HepG2 (cell line): Measurements from ENCODE around the gene C1GALT1C1. TPM values are rescaled to one million over a fixed set of nuclear protein-coding genes. Genes with fewer than 3 reads are reported as not detected.

ENCODE experiments used
- ATAC-seq: fragments of 200-7000 bp; cut with Tn5 transposase; 3 replicates; pipeline ENCODE4 v1.9.1; 2020; ENCODE audit warnings: mild to moderate bottlenecking, moderate library complexity
- BruUV-seq: library from RNA; stranded (reverse); fragments of 400-500 nt; replicated peaks from 2 replicates; lab custom pipeline; 2021; lab: Mats Ljungman, UMichigan
- CTCF ChIA-PET: fragments of 300-600 bp; formaldehyde crosslinking; extraction: SDS; loops from one replicate; lab custom pipeline; 2021; ENCODE audit warnings: low total read pairs, inconsistent platforms, low intra/inter-chr PET ratio; lab: Yijun Ruan, JAX
- POLR2A ChIA-PET: fragments of 350-600 bp; sonication (Branson Sonifier 250); formaldehyde crosslinking; loops from one replicate; lab custom pipeline; 2020; ENCODE audit warnings: antibody characterized with exemption, inconsistent platforms; lab: Yijun Ruan, JAX
- DNase-seq: peaks from one replicate; pipeline ENCODE4 v3.0.0-alpha.2; 2015; ENCODE audit warnings: low spot score
- FAIRE-seq: peaks from 3 replicates; lab custom pipeline; 2011; peaks lifted over from hg19 to GRCh38; lab: Jason Lieb, UNC
- H2AFZ ChIP-seq: one replicate; pipeline ENCODE4 v1.6.1; 2011; ENCODE audit warnings: low read length, inconsistent platforms
- H3K27ac ChIP-seq: fragments of 300-600 bp; 3 replicates; pipeline ENCODE4 v1.8.0; 2011; ENCODE audit warnings: mixed run types, mild to moderate bottlenecking, mixed read lengths, low read length, inconsistent platforms; ENCODE audit not compliant: insufficient read depth; ENCODE audit errors: extremely low read length
- H3K27me3 ChIP-seq, 2 experiments: fragments of 200-600 bp in 1 of 2; 2 replicates in 1 of 2; 3 replicates in 1 of 2; pipeline versions ENCODE4 v1.6.0 to v1.8.0; 2011; ENCODE audit warnings: low read length in 2 of 2, mild to moderate bottlenecking in 2 of 2, moderate library complexity in 2 of 2, inconsistent platforms in 1 of 2; ENCODE audit not compliant: insufficient read depth in 2 of 2, control insufficient read depth in 1 of 2
- H3K36me3 ChIP-seq, 2 experiments: fragments of 200-600 bp in 1 of 2; replicated peaks in 1 of 2; 2 replicates in 1 of 2; 3 replicates in 1 of 2; pipeline versions ENCODE4 v1.5.1 to v1.8.0; 2011; ENCODE audit warnings: low read length in 2 of 2, inconsistent platforms in 1 of 2; ENCODE audit not compliant: insufficient read depth in 2 of 2, control insufficient read depth in 1 of 2
- H3K4me1 ChIP-seq: 2 replicates; pipeline ENCODE4 v1.5.1; 2012; ENCODE audit warnings: low read length, inconsistent platforms; ENCODE audit not compliant: insufficient read depth
- H3K4me2 ChIP-seq: 2 replicates; pipeline ENCODE4 v1.6.0; 2011; ENCODE audit warnings: low read depth, low read length, inconsistent platforms
- H3K4me3 ChIP-seq, 3 experiments: fragments of 200-600 bp in 1 of 3; sonication (generic), shearing (Covaris generic) in 1 of 3; replicated peaks in 1 of 3; 2 replicates each; pipeline ENCODE4 v1.5.1; 2011 to 2016; ENCODE audit warnings: low read length in 3 of 3, inconsistent platforms in 2 of 3, low read depth in 2 of 3, mild to moderate bottlenecking in 2 of 3, control low read depth in 1 of 3, mixed read lengths in 1 of 3; ENCODE audit not compliant: insufficient read depth in 1 of 3
- H3K79me2 ChIP-seq: one replicate; pipeline ENCODE4 v1.6.1; 2011; ENCODE audit warnings: low read length, inconsistent platforms; ENCODE audit not compliant: insufficient read depth
- H3K9ac ChIP-seq: 2 replicates; pipeline ENCODE4 v1.6.0; 2011; ENCODE audit warnings: mild to moderate bottlenecking, low read depth, low read length, inconsistent platforms; ENCODE audit not compliant: insufficient read depth
- H3K9me3 ChIP-seq: 2 replicates; pipeline ENCODE4 v1.5.1; 2012; ENCODE audit warnings: mild to moderate bottlenecking, low read length
- H4K20me1 ChIP-seq: 2 replicates; pipeline ENCODE4 v1.6.0; 2011; ENCODE audit warnings: inconsistent platforms, mild to moderate bottlenecking, low read length, moderate library complexity; ENCODE audit not compliant: insufficient read depth
- MAFK ChIP-seq, 2 experiments: IDR thresholded peaks in 1 of 2; conservative IDR thresholded peaks in 1 of 2; 2 replicates each; pipeline ENCODE4 v1.6.1; 2011; ENCODE audit warnings: improper control_type of control experiment in 2 of 2, low read length in 2 of 2
- MTA3 ChIP-seq: sonication (generic); formaldehyde crosslinking; IDR thresholded peaks from 2 replicates; pipeline ENCODE4 v1.4.0; 2020; ENCODE audit warnings: missing genetic modification reagents
- TOE1 ChIP-seq: sonication (generic); formaldehyde crosslinking; IDR thresholded peaks from 2 replicates; pipeline ENCODE4 v1.4.0; 2020; ENCODE audit warnings: mild to moderate bottlenecking, missing genetic modification reagents
- WGBS: methylation state at CpG from one replicate; pipeline ENCODE4 v1.1.6; 2017; ENCODE audit warnings: low lambda C conversion rate; 5-methylcytosine and 5-hydroxymethylcytosine counted together
- in situ Hi-C: cut with HindIII; loops from 2 replicates; pipeline ENCODE4 v1.10.0; 2017; ENCODE audit warnings: low pct_unique_long_range_greater_than_20kb; ENCODE audit not compliant: extremely low pct_ligation_motif_present
- intact Hi-C: fragments of 100-400 bp; cut with micrococcal nuclease; formaldehyde crosslinking; loops from one replicate; pipeline ENCODE4 v1.10.0; 2022; ENCODE audit not compliant: unreplicated experiment
- polyA plus RNA-seq, 8 experiments: library from polyadenylated mRNA; depleted of rRNA in 3 of 8; stranded (reverse) in 7 of 8; unstranded in 1 of 8; fragments of >200 nt; fragmentation: Illumina TruSeq in 4 of 8; extraction: Trizol in 4 of 8; gene quantifications; 2 replicates each; pipeline versions ENCODE4 v1.2.1 to v1.2.3, GENCODE V29; 2011 to 2016; ENCODE audit warnings: low read depth in 4 of 8, missing spikeins in 1 of 8, mixed read lengths in 1 of 8; ENCODE audit not compliant: insufficient read depth in 1 of 8
- total RNA-seq, 5 experiments: library from RNA; depleted of rRNA; stranded (reverse); fragments of >200 nt; fragmentation: Illumina TruSeq; extraction: Trizol; gene quantifications; 2 replicates each; pipeline ENCODE4 v1.2.3, GENCODE V29; 2016; ENCODE audit warnings: low read depth in 1 of 5
- TF ChIP-seq, protein P1 (sequence below): sonication (generic); formaldehyde crosslinking; IDR thresholded peaks from 2 replicates; pipeline ENCODE4 v1.4.0; 2020; ENCODE audit warnings: mild to moderate bottlenecking, missing genetic modification reagents

Gene C1GALT1C1
- total and polyA plus RNA-seq, 2 of the 13 experiments (the other 11 are each of a cell fraction or from before 2014, with no cell fraction given): 26.3 to 31.9 TPM

DNA sequence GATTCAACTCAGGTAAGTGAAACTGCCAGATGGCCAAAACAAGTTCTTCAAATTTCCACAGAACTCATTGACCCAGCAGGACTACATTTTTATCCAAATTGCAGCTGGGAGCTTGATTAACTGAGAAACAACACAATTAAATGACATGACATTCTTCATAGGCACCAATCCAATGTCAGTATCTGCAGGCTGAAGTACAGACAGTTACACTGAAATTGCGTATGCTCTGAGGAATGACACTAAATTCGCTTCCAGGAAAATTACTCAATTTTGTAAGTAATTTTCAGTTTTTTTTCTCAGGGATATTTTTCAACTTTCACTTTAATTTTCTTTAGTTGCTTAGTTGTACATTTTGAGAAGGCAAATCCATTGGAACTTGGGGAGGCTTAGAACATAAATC lies 4.5 kb downstream of the C1GALT1C1 start:
- Histone ChIP-seq H4K20me1 (no peaks in the 10 kb centered on the region), H3K4me1 (peaks cover 10% of the 10 kb centered on the region), H3K27ac (no peak overlapping the region), H2AFZ (no peak overlapping the region), H3K9me3 (no peaks in the 10 kb centered on the region), H3K4me3 (no peak overlapping the region), H3K4me2 (no peak overlapping the region), H3K9ac (no peak overlapping the region), H3K27me3 (no peaks in the 10 kb centered on the region), H3K36me3 (no peaks in the 10 kb centered on the region), H3K79me2 (peaks cover 7% of the 10 kb centered on the region)
- ATAC-seq: no peak
- CTCF ChIA-PET: no interaction called here
- FAIRE-seq: no peak
- no TSS peak for BruUV-seq
- POLR2A ChIA-PET: no interaction called here
- 100% methylated on average over 2 of the region's 2 CpGs for WGBS
- in situ Hi-C loops: loop anchor here (10.0 kb wide), 1 partner anchor 61 kb away; the partner anchor contains the start of gene CUL4B
- TF ChIP-seq MTA3 (CRISPR knock-in tag): no peak
- TF ChIP-seq, protein P1, sequence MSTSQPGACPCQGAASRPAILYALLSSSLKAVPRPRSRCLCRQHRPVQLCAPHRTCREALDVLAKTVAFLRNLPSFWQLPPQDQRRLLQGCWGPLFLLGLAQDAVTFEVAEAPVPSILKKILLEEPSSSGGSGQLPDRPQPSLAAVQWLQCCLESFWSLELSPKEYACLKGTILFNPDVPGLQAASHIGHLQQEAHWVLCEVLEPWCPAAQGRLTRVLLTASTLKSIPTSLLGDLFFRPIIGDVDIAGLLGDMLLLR: no peak
- intact Hi-C loops: no loop called here
- DNase-seq: no peak

DNA sequence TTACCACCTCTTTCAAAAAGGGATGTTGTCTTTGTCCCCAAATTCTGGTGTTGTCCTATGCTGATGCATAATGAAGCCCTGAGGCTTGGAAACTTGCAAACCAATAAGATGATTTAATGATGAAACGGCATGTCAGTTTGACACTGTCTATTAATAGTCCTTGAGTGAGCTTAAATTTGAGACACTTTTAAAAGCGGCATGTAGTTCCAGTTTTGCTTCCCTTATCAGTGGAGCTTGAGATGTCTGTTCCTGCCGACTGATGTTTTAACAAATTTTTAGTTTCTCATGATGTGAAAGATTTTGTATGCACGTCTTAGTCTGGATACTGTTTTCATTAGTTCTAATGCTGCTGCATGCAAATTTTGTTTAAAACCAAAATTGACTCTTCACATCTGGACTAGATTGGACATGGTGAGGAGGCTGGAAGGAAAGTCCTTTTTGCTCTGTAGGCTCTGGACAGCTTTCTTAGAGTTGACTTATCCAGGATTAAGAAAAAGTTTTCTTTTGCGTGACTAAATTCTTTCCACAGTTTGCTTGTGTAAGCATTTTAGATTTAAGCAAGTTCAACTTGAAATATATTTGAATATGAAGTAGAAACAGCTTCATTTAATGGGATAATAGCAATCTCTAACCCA lies 11.7 kb downstream of the C1GALT1C1 start:
- CTCF ChIA-PET: no interaction called here
- H3K9ac ChIP-seq: no peak overlapping the region
- no peak for DNase-seq
- H2AFZ ChIP-seq: no peak overlapping the region
- no peaks in the 10 kb centered on the region for H4K20me1 ChIP-seq
- no peak overlapping the region for H3K4me2 ChIP-seq
- no peak overlapping the region for H3K27ac ChIP-seq
- no TSS peak for BruUV-seq
- H3K4me3 ChIP-seq: no peak overlapping the region
- intact Hi-C loops: no loop called here
- FAIRE-seq: no peak
- in situ Hi-C loops: no loop called here
- no peaks in the 10 kb centered on the region for H3K9me3 ChIP-seq
- 0 out of 4 replicates have a peak, but pooled peaks of 1 of the 2 experiments have one; percentile 30 for TF ChIP-seq MAFK (conservative IDR thresholded peaks at IDR 0.05 in 1 of 2, IDR thresholded peaks at IDR 0.05 in 1 of 2; ENCODE audit: low read length in 2 of 2)
- TF ChIP-seq TOE1 (CRISPR knock-in tag): no peak
- H3K36me3 ChIP-seq: no peaks in the 10 kb centered on the region; a peak in 2 of 5 replicates
- H3K4me1 ChIP-seq: no peaks in the 10 kb centered on the region
- 94% methylated on average over 5 of the region's 5 CpGs for WGBS
- POLR2A ChIA-PET: interaction anchor here (1.2 kb wide), 1 partner anchor 14 kb away, joined by 3 read pairs; the partner anchor contains the start of gene MCTS1
- no peaks in the 10 kb centered on the region for H3K79me2 ChIP-seq
- no peaks in the 10 kb centered on the region for H3K27me3 ChIP-seq
- no peak for ATAC-seq
